GM12874 (cell line): Measurements from ENCODE around the gene MAPK12.

Source experiments
- CTCF ChIP-seq: IDR thresholded peaks from 2 replicates; pipeline ENCODE4 v1.5.1; 2011; ENCODE audit warnings: low read depth, mild to moderate bottlenecking, control low read depth, low read length, moderate library complexity; ENCODE audit not compliant: insufficient read depth

Gene MAPK12

GRCh38 chr22:50307890-50308596 lies 46.6 kb upstream of the MAPK12 start:
- TF ChIP-seq CTCF = no peak

GRCh38 chr22:50306753-50307749 lies 45.6 kb upstream of the MAPK12 start, which contains the start of gene PLXNB2:
PLXNB2 (minus strand) TSS chr22:50307646; CDS start chr22:50290584, 17,062 bp downstream.
- no peak for TF ChIP-seq CTCF

- TF ChIP-seq CTCF = no peak
These were observed 44.6 kb upstream of the MAPK12 start for GRCh38 chr22:50305923-50306566.

- no peak for TF ChIP-seq CTCF
These were observed 44.0 kb upstream of the MAPK12 start for GRCh38 chr22:50305393-50305922.

- no peak for TF ChIP-seq CTCF
These were observed 43.3 kb upstream of the MAPK12 start for GRCh38 chr22:50304528-50305392.

GRCh38 chr22:50303848-50304527 lies 42.5 kb upstream of the MAPK12 start:
- peak; percentile 21; the same call in 1 of the 2 replicates for TF ChIP-seq CTCF
